ENCODE measurements around the gene ADAMTS10. TPM values are rescaled to one million over a fixed set of nuclear protein-coding genes. Genes with fewer than 3 reads are reported as not detected.

The ADAMTS10 gene
- total RNA-seq, 1 experiment from 2014 or later, result 26.5 TPM

DNA sequence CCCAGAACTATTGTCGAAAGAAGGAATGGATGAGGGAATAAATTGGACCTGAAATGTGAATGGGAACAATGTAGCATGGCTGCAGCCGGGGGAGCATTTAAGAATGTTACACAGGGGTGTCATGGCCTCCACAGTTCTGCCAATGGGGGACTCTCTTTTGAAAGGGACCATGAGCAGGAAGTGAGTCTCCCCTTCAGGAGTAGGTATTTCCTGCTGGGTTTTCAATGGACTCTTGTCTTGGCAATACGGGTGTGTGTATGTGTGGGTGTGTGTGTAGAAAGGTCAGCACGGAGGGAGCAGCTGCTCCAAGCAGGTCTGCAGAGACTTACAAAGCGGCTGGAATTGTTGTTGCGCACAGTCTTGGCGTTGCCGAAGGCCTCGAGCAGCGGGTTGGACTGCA lies 57.7 kb downstream of the ADAMTS10 start:
- H3K27me3 Mint-ChIP-seq (ENCODE audit: low read depth), result peaks cover 19% of the 10 kb centered on the region
- peak; percentile 58 for DNase-seq
- peak overlapping the region in 1 of 2 experiments; percentile 16; a peak in 1 of 5 replicates for H3K4me3 Mint-ChIP-seq
- H3K23ac ChIP-seq (ENCODE audit: insufficient read length, low read depth, low read length), result no peak overlapping the region
- no peak overlapping the region for H2BK5ac ChIP-seq (ENCODE audit: insufficient read length, low read length)
- no CpG with 5 or more reads among the region's 10 CpGs for WGBS (ENCODE audit: extremely low coverage, insufficient read length, low lambda C conversion rate)
- no peak overlapping the region for H3K56ac ChIP-seq (ENCODE audit: insufficient read length, low read depth, low read length)
- H3K79me2 ChIP-seq (ENCODE audit: insufficient read depth, low read length), result no peaks in the 10 kb centered on the region
- H3K18ac ChIP-seq (ENCODE audit: insufficient read length, low read depth, low read length), result no peak overlapping the region
- no peaks in the 10 kb centered on the region for H3K79me1 ChIP-seq (ENCODE audit: insufficient read depth, low read depth, low read length, poor library complexity, severe bottlenecking)
- H2BK12ac ChIP-seq (ENCODE audit: insufficient read length, low read depth, low read length), result no peak overlapping the region
- no peak overlapping the region for H4K5ac ChIP-seq (ENCODE audit: insufficient read length, low read depth, low read length)
- H2BK120ac ChIP-seq (ENCODE audit: low read depth, low read length, poor library complexity, severe bottlenecking), result no peak overlapping the region
- H2BK20ac ChIP-seq (ENCODE audit: low read depth, low read length, poor library complexity, severe bottlenecking), result no peak overlapping the region
- H3K4me1 ChIP-seq (ENCODE audit: insufficient read depth, low read length), result no peaks in the 10 kb centered on the region
- H3K36me3 Mint-ChIP-seq (ENCODE audit: insufficient read depth in 1 of 3, low read depth in 3 of 3), result peaks cover 4 to 5% (median 4%) of the 10 kb centered on the region in 3 experiments; a peak in 6 of 7 replicates
- H3K14ac ChIP-seq (ENCODE audit: insufficient read depth, low read length), result no peak overlapping the region
- no peak overlapping the region for H3T11ph ChIP-seq (ENCODE audit: low read length)
- H3K9ac ChIP-seq (ENCODE audit: extremely low read depth, insufficient read length, low read length), result no peak overlapping the region
- H2BK15ac ChIP-seq (ENCODE audit: low read depth, low read length), result no peak overlapping the region
- no peak overlapping the region for H2AFZ ChIP-seq (ENCODE audit: low read length)
- TF ChIP-seq, protein P1, sequence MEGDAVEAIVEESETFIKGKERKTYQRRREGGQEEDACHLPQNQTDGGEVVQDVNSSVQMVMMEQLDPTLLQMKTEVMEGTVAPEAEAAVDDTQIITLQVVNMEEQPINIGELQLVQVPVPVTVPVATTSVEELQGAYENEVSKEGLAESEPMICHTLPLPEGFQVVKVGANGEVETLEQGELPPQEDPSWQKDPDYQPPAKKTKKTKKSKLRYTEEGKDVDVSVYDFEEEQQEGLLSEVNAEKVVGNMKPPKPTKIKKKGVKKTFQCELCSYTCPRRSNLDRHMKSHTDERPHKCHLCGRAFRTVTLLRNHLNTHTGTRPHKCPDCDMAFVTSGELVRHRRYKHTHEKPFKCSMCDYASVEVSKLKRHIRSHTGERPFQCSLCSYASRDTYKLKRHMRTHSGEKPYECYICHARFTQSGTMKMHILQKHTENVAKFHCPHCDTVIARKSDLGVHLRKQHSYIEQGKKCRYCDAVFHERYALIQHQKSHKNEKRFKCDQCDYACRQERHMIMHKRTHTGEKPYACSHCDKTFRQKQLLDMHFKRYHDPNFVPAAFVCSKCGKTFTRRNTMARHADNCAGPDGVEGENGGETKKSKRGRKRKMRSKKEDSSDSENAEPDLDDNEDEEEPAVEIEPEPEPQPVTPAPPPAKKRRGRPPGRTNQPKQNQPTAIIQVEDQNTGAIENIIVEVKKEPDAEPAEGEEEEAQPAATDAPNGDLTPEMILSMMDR (conservative IDR thresholded peaks at IDR 0.05), result no peak
- no peaks in the 10 kb centered on the region for H3K9me3 Mint-ChIP-seq
- H4K91ac ChIP-seq (ENCODE audit: insufficient read length, low read depth, low read length), result no peak overlapping the region
- no peak overlapping the region for H3K27ac ChIP-seq (ENCODE audit: insufficient read length, low read depth, low read length)
- no peak overlapping the region for H2AK5ac ChIP-seq (ENCODE audit: insufficient read length, low read length)
- H4K8ac ChIP-seq (replicated peaks; ENCODE audit: insufficient read length, low read depth, low read length), result no peak overlapping the region
- H3K9me3 ChIP-seq (ENCODE audit: control insufficient read depth, low read depth, low read length), result no peaks in the 10 kb centered on the region
- no peak overlapping the region for H3K4ac ChIP-seq (ENCODE audit: low read depth, low read length)
- peaks cover 4 to 12% of the 10 kb centered on the region in 2 experiments for H3K4me1 Mint-ChIP-seq
- H3K23me2 ChIP-seq (ENCODE audit: insufficient read length, low read depth, low read length, poor library complexity, severe bottlenecking), result no peaks in the 10 kb centered on the region
- no peaks in the 10 kb centered on the region for H3K27me3 ChIP-seq (ENCODE audit: insufficient read depth, low read length)
- no peaks in the 10 kb centered on the region for H4K20me1 ChIP-seq (ENCODE audit: control insufficient read depth, insufficient read depth, insufficient read length)
- H3K27ac Mint-ChIP-seq, result no peak overlapping the region; a peak in 1 of 7 replicates
- no peak overlapping the region for H3K4me2 ChIP-seq (ENCODE audit: insufficient read depth, insufficient read length, low read length)

All from H9 (cell line).